IPS-NIHi7 (cell line): Measurements from ENCODE around the gene MAP2.
A peak's percentile ranks its signal among the peaks of the same experiment; 100 is the strongest.
"Not testable (repeated sequence)": the region's sequence is repeated elsewhere in the genome, so short reads cannot be mapped to it uniquely, and the experiment has no call there.

Experiments used
- DNase-seq: peaks from one replicate; pipeline ENCODE4 v3.0.0; 2012; ENCODE audit warnings: mixed read lengths; ENCODE audit errors: extremely low spot score

MAP2 gene

DNA sequence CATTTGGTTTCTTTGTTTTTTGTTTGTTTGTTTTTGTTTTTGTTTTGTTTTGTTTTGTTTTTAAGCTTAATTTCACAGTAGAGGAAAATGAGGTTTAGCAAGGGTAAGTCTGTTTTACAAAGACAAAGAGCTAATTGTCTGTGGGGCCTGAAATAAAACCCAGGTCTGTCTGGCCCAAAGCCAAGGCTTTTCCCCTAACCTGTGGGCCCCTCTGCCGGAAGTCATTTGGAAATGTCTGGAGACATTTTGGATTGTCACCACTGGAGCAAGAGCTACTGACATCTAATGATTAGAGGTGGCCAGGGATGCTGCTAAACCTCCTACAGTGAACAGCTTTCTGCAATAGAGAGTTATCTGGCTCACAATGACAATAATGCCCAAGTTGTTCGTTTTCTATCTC, 167.2 kb downstream of the MAP2 start:
- no peak for DNase-seq

DNA sequence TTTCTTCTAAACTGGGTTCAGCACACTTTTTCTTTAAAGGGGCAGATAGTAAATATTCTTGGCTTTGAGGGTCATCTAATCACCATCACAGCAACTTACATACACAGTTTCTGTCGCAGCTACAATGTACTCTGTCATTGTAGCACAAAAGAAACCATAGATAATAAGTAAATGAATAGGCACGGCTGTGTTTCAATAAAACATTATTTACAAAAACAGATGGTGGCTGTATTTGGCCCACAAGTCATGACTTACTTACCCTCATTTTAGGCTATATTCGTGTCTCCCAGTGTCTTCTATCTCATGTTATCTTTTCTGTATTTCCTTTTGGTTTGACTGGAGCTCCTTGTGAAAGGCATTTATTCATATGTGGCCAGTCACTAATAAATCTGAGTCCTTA, 168.3 kb downstream of the MAP2 start:
- DNase-seq, result no peak

DNA sequence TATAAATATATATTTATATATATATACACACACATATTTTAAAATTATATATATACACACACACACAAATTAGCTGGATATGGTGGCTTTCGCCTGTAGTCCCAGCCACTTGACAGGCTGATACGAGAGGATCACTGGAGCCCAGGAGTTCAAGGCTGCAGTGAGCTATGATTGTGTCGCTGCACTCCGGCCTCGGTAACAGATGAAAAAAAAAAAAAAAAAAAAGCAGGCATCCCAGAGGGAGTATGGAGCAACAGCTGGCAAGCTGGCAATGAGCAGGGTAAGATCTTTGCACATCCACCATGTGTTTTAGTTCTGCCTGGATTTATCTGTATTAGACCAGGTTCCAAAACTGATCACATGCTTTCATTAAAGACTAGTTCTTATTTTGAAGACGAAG, 170.1 kb downstream of the MAP2 start:
- DNase-seq, result no peak

DNA sequence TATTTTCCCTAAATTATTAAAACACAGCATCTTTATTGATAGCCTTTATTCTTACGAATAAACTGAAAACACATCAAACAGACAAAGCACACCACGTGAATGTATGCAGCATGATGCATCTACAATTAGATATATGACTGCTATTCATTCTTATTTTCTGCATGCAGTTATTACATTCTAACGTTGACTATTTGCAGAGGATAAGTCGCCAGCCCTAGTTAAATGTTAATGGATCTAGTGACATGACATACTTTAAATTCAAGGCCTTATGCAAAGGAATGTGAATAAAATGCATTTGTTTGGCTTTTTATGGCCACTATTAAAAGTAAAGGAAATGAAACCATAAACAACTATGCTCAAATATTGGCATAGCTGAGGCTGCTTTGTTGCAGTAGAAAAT, 172.4 kb downstream of the MAP2 start:
- no peak for DNase-seq

DNA sequence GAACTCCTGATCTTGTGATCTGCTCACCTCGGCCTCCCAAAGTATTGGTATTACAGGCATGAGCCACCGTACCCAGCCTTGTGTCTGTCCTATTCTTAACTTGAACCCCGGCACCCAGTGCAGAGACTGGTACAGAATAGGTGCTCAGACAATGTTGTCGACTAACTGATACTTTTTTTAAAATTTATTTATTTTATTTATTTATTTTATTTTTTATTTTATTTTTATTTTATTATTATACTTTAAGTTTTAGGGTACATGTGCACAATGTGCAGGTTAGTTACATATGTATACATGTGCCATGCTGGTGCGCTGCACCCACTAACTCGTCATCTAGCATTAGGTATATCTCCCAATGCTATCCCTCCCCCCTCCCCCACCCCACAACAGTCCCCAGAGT, 174.4 kb downstream of the MAP2 start:
- DNase-seq, result not testable (repeated sequence)

DNA sequence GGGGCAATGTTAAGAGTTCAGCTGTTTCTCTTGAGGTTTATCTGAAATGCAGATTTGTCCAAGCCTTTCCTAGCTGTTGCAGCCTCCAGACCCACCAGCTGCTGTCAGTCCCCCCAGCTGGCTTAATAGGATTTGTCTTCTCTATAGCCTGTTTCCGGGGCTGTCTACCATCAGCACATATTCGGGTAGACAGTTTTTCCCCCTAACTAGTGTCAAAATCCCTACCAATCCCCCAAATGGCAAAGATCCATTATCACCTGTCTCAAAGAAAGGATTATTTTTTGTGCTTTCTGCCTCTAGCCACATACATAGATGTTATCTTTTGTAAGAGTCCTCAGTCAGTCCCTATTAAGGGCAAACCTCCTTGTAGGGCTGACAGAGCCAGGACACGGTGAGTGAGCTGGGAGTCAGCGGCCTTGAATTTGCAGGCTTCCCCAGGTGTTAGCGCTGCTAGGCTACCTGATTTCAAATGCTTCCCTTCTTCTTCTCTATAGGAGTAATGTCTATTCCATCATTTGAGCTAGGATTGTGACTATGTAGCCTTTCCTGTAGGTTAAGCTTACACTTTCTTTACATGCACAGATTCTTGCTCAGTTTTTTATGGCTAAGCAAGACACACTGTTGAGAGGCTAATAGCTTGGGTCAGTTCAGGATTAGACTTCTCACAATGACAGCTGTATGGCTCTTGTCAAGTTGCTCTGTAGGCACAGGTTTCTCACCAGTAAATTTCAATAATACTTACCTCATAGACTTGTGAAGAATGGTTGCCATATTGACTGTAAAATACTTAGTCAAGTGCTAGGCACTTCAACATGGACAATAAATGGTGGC, 176.7 kb downstream of the MAP2 start:
- no peak for DNase-seq

DNA sequence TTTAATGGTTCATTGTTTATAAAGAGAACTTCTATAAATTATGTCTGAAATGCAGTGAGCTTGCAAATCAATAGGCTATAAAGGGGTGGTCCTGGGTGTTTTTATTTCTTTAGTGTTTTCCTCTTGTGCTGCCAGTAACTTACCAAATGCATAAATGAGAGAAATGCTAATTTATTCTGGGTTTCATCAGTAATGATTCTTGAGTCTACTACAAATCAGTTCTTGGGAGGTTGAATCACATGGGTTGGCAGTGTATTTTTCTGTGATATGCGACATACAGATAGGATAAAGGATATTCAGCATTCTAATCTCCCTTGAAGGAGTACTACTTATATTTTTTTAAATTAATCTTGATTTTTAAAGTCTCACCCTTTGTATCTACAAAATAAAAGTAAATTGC, 177.7 kb downstream of the MAP2 start:
- DNase-seq, result no peak

DNA sequence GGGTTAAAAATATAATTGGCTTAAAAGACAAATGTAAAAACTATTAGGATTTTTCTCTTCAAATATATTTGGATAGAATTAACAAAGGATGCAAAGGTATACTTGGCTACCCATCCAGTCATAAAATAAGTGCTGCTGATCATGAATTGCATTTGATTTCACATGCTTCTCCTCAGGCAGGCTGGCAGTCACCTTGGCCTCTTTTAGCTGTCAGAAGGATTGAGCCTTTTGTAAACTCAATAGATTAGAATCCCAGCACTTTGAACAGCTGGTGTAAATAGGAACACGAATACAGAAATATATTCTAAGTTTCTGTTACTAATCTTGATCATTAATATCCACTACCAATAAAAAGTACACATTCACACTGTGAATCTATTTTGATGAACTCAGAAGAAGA, 178.4 kb downstream of the MAP2 start:
- DNase-seq, result no peak

DNA sequence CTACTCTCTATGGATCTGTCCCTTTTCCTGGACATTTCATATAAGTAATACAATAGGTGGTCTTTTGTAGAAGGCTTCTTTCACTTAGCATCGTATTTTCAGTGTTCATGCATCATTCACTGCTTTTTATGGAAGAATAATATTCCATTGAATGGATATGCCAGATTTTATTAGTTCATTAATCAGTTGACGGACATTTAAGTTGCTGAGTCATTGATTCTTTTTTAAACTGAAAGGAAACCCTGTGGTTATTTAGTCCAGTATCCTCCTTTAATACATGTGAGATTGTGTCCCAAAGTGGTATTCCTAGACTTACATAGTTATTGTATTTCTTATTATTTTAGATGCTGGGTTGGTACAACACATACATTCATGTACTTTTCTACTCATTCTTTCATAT, 185.7 kb downstream of the MAP2 start:
- no peak for DNase-seq

DNA sequence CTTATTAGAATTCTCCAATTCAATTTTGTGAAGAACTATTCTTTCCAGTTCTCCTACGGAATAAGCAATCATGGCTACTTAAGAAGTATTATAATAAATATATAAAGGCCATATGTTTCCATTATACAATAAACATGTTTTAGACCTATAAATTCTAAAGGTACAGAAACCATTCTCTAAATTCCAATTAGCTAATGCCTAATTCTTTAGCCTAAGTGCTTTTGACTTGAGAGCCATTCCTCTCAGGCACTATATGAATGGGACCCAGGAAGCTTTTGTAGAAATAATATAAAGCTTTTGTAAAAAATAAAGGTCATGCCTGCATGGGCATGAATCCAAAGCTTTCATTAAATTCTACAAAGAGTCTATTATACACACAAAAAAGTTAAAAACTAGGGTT, 186.8 kb downstream of the MAP2 start:
- DNase-seq, result no peak

DNA sequence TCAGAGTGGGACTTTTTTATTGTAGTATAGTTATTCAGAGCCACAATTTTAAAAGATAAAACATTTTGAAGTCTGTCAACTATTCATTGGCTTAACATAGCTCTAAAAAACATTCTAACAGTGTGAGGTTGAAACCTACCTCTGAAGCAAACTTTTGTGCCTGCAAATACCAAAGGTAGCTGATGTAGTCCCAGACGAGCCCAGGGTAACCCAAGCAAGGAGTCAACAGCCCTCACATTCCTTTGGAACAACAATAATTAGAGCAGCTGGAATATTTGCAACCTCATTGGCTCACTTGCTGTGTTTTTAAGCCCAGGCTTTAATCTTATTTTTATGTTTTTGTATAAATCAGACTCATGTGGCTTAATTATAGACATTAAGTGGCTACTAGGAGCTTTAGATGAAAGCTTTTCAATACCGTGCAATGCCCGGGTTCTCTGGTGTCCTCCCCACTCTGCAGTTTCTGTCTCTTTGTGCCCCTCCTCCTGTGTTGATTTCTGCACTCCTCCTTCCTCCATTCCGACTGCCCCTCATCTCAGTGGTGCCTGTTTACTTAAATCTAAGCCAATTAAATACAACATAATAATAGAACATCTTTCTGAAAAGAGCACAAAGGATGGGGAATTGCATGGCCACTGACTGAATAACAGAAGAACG, 189.9 kb downstream of the MAP2 start:
- no peak for DNase-seq

DNA sequence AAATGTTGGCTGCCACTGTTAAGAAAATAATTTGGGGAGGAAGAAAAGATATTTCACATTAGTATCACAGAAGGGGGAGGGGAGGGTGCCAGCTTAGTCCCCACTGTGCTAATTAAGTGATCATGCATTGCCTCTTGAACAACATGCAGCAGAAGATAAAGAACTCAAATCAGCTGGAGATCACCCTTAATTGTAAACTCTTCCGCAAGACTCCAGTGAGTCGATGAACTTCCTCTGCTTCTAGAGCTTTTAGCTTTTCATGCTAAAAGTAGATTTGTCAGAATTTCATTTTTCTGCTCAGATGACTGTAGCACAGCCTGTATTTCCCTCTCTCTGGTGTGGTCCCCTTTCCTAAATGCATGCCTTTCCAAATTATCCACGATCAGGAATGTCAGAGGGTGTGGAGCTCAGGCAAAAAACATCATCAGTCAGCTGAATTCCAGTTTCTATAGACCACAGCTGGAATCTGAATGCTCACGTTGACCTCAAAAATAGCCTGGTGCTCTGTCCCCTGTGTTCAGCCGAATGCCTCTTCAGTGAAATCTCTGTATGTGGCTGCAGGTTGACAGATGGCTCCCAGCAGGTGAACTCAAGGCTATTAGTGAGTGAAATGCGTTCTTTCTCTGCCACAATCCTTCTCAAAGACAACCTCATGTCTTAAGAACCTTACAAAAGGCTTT, 191.0 kb downstream of the MAP2 start:
- peak; percentile 26 for DNase-seq

DNA sequence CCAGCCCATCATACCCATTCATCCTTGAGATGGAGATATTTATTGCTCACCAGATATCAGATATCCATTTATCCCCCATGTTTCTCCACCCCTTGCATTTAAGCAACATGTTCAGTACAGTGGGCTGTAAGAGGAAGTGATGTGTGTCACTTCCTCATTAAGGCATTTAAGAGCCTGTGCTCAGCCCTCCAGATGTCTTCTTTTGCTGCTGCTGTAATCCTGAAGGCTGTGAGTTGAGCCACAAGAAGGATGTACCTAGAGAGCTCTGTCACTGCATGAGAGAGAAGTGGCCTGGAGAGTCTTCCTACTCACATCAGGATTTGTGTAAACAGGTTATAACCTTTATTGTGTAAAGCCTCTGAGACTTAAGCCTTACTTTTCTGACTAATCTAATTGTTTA, 195.9 kb downstream of the MAP2 start:
- DNase-seq, result no peak

DNA sequence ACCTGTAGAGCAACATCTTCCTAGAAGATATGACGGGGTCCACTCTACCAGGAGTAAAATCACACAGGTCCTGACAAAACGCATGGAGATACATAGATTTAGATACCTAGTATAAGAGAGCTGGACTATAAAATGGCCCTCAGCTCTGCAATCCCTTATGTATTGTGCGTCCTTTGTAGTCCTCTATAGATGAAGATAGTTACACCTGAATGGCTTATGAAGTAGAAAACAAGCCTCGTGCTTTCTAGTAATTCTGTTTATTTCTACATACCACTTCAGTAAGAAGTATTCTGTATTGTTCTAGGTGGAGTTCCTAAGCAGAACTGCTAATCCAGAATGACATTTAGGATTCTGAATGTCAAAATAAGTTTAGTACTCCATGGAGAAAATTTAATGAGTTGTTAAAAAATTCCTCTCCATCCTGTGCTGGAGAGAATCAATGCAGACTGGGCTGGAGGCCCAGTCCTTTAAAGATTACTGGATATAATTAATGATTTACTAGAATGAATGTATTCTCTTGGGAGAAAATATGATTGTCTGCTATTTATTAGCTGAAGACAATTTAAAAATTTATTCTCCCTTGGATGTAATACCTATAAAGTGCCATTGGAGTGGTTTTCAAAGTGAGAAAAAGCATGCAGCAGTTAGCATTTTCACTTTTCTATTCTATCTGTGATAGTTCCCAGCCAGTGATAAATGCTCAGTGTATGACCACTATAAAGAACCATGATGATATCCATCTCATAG, 200.5 kb downstream of the MAP2 start:
- DNase-seq, result no peak

DNA sequence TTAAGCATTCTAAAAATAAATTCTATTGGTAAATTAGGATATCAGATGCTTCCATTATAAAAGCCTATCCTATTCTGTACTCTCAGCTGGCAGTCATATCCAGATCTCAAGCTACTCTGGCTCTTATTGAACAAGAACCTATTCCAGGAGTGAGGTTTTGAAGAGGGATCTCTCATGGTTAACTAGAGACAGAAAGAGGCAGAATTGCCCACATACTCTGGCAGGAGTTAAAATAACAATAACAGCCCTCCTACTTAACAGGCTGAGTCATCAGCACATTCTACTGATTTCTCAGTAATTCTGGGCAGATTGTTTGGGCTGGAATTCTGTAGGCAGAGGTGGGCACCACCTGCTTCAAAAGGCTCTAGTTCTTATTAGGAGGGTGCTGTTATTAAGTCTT, 205.8 kb downstream of the MAP2 start:
- no peak for DNase-seq

DNA sequence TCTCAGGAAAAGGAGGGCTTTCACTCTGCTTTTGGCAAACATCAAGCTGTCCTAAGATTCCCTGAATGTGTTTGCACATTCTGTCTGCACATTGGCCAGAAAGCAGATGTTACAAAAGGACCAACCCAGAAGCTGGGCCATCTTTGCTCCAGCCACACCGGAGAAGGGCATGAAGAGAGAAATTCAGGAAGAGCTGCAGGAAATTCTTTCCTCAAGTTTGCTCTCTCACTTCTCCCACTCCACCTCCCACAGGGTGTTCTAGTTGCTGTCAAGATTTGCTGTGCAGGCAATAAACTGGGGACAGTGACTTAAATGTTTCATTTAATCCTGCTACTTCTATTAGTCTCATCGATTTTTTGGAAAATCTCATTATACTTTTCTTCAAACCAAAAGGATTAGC, 210.1 kb downstream of the MAP2 start:
- DNase-seq, result no peak

DNA sequence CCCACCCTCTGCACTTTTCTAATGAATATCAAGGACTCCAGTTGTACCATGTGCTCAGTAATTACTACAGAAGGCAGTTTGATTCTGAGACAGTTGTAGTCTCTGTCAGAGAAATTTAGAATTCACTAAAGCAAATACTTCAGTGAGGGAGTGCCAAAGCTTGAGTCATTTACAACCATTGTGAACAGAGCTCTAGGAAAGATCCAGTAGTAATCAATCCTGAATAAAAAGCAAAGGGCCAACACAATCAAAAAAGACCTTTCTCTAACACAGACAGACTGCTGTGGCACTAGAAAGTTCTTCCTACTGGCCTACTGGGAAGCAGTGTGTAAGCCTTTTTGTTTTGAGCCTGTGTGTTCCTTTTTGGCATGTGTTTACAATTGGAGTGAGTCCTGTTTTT, 212.2 kb downstream of the MAP2 start:
- DNase-seq, result no peak

DNA sequence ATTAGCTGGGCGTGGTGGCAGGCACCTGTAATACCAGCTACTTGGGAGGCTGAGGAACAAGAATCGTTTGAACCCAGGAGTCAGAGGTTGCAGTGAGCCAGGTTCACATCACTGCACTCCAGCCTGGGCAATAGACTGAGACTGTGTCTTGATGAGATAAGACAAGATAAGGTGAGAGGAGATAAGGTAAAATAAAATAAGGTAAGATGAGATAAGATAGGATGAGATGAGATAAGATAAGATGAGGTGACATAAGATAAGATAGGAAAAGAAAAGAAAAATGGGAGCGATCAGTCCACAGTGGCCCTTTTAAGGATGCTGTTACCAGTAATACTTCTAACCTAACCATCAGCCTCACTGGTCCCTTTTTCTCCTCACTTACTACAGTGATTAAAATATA, 213.4 kb downstream of the MAP2 start:
- DNase-seq, result no peak

DNA sequence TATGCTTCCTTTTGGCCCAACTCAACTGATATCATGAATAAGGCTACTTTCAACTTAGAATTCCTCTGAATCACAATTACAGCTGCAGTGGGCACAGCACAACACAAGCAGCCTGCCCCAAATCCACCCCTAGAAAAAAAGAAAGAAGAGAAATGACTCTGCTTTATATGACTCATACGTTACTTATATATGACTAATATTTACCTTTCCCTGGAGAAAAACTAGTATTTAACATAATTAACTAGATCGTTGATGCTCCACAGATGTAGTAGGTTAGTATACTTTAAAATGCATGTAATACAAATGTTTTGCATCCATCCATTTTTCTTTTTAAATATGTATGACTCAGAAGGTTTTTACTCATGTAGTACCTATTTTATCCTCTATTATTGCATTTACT, 214.5 kb downstream of the MAP2 start:
- DNase-seq, result no peak

DNA sequence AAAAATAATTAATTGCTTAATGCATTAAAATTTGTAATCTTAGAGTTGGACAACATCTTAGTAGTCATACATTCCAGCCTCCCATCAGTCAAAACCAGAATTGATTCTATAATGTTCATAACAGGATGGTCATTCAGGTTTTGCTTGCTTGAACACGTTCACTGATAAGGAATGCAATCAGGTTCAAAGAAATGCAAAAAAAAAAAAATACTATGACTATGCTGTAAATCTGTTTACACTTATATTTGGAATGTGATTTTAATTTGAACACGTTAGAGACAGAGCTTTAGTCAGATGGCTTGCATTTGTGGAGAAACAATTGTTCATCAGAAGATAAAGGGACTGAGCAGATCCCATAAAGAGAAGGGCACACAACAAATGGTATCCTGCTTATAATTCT, 216.5 kb downstream of the MAP2 start:
- no peak for DNase-seq

DNA sequence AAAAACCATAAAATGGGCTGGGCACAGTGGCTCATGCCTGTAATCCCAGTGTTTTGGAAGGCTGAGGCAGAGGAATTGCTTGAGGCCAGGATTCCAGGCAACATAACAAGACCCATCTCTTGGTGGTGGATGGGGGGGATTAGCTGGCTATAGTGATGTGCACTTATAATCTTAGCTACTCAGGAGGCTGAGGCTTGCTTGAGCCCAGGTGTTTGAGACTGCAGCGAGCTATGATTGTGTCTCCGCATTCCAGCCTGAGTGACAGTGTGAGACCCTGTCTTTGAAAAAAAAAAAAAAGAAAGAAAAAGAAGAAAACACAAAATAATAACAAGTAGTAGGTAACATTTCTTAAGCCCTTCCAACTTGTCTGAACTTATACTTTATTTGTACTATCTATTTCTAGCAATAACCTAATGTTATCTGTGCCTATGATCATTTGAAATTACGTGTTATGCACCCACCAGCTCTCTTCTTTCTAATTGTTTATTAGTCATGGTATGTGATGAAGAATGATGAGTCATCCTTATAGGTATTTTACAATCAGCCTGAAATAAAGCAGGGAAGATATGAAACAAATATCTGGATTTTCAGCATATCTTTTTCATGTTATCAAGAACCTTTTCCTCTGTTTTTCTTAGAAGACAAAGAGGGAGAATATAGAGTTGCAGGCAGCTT, 218.4 kb downstream of the MAP2 start:
- no peak for DNase-seq

DNA sequence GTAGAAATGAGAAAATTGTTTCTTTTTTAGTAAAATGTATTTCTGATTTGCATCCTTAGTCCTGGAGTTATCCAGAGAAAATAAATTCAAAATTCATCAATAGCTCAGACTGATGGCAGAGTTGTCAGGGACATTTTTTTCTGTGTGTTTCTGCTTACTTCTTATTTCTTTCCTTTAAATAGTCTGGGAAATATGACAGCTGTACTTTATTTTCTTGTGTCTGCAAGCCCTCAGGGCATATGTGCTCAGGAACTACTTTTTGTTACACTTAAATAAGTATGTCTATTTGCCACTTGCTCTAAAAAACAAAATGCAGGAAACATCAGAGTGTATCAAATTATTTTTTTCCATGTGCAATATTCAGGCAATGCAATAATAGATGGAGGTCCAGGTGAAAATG, 221.0 kb downstream of the MAP2 start:
- DNase-seq, result no peak
